H1 (cell line): Measurements from ENCODE around the gene CCL28. TPM values are rescaled to one million over a fixed set of nuclear protein-coding genes. Genes with fewer than 3 reads are reported as not detected.

Experiments
- CTCF ChIA-PET: fragments of 300-600 bp; sonication (Branson Sonifier 250); formaldehyde crosslinking; loops from one replicate; lab custom pipeline; 2021; ENCODE audit not compliant: partially characterized antibody; lab: Charles Lee
- POLR2A ChIA-PET: fragments of 300-600 bp; sonication (Branson Sonifier 250); formaldehyde crosslinking; loops from one replicate; lab custom pipeline; 2021; ENCODE audit warnings: inconsistent platforms; ENCODE audit not compliant: partially characterized antibody; lab: Charles Lee
- DNase-seq, 2 experiments: peaks; one replicate each; pipeline versions ENCODE4 v3.0.0 to v3.0.0-alpha.2; 2010 to 2022; ENCODE audit warnings: low spot score in 2 of 2, low read depth in 1 of 2, mixed read lengths in 1 of 2
- FAIRE-seq: peaks from 2 replicates; lab custom pipeline; 2011; peaks lifted over from hg19 to GRCh38; lab: Jason Lieb, UNC
- H2AFZ ChIP-seq: 2 replicates; pipeline ENCODE4 v1.8.1; 2012; ENCODE audit warnings: low read length, inconsistent platforms
- H2AK5ac ChIP-seq: 2 replicates; pipeline ENCODE4 v1.6.1; 2013; ENCODE audit warnings: low read depth, low read length
- H2BK120ac ChIP-seq: replicated peaks from 2 replicates; pipeline ENCODE3; 2013; ENCODE audit warnings: low read depth, low read length, inconsistent platforms
- H2BK12ac ChIP-seq: 2 replicates; pipeline ENCODE4 v1.6.1; 2013; ENCODE audit warnings: low read depth, low read length
- H2BK15ac ChIP-seq: 2 replicates; pipeline ENCODE4 v1.6.1; 2013; ENCODE audit warnings: low read length
- H2BK20ac ChIP-seq: 2 replicates; pipeline ENCODE4 v1.6.1; 2013; ENCODE audit warnings: low read length
- H2BK5ac ChIP-seq: 2 replicates; pipeline ENCODE4 v1.6.1; 2013; ENCODE audit warnings: low read depth, low read length
- H3K14ac ChIP-seq: 2 replicates; pipeline ENCODE4 v1.6.1; 2013; ENCODE audit warnings: inconsistent platforms; ENCODE audit not compliant: insufficient read length
- H3K18ac ChIP-seq: 2 replicates; pipeline ENCODE4 v1.6.1; 2013; ENCODE audit warnings: low read length; ENCODE audit errors: extremely low read depth
- H3K23ac ChIP-seq: 2 replicates; pipeline ENCODE4 v1.6.1; 2013; ENCODE audit warnings: inconsistent platforms; ENCODE audit not compliant: insufficient read length
- H3K23me2 ChIP-seq: 2 replicates; pipeline ENCODE4 v1.6.1; 2013; ENCODE audit warnings: low read depth, low read length
- H3K27ac ChIP-seq: 2 replicates; pipeline ENCODE4 v1.6.1; 2011; ENCODE audit warnings: low read depth, low read length, inconsistent platforms
- H3K27me3 ChIP-seq, 4 experiments: replicated peaks in 1 of 4; 1 replicate in 1 of 4; 2 replicates in 3 of 4; pipeline versions ENCODE4 v1.6.1 to v1.8.1; 2011 to 2013; ENCODE audit warnings: low read length in 3 of 4, mild to moderate bottlenecking in 3 of 4, inconsistent platforms in 2 of 4, mixed read lengths in 2 of 4, moderate library complexity in 1 of 4; ENCODE audit not compliant: control insufficient read depth in 3 of 4, insufficient read depth in 3 of 4; ENCODE audit errors: extremely low read depth in 1 of 4
- H3K36me3 ChIP-seq, 4 experiments: 2 replicates each; pipeline versions ENCODE4 v1.6.1 to v1.8.1; 2011 to 2013; ENCODE audit warnings: mild to moderate bottlenecking in 4 of 4, low read length in 3 of 4, moderate library complexity in 2 of 4, control low read depth in 1 of 4, inconsistent platforms in 1 of 4; ENCODE audit not compliant: insufficient read depth in 4 of 4, control insufficient read depth in 2 of 4
- H3K4ac ChIP-seq: replicated peaks from 2 replicates; pipeline ENCODE3; 2013; ENCODE audit warnings: low read length, low read depth, mixed read lengths, inconsistent platforms; ENCODE audit not compliant: insufficient read length
- H3K4me1 ChIP-seq, 4 experiments: replicated peaks in 1 of 4; 1 replicate in 1 of 4; 2 replicates in 3 of 4; pipeline versions ENCODE4 v1.6.1 to v1.8.1; 2011 to 2013; ENCODE audit warnings: low read length in 3 of 4, inconsistent platforms in 2 of 4, mixed read lengths in 1 of 4; ENCODE audit not compliant: insufficient read depth in 4 of 4, control insufficient read depth in 3 of 4
- H3K4me2 ChIP-seq, 2 experiments: 2 replicates each; pipeline versions ENCODE4 v1.6.1 to v1.8.1; 2011 to 2013; ENCODE audit warnings: low read depth in 2 of 2, low read length in 2 of 2, control low read depth in 1 of 2, inconsistent platforms in 1 of 2, mild to moderate bottlenecking in 1 of 2; ENCODE audit not compliant: insufficient read depth in 1 of 2
- H3K4me3 ChIP-seq, 4 experiments: fragments of 200-600, 300-600 bp in 1 of 4; sonication (generic), shearing (Covaris generic), sonication (Bioruptor Twin) in 1 of 4; 2 replicates each; pipeline versions ENCODE4 v1.5.1 to v1.8.1; 2011 to 2016; ENCODE audit warnings: low read length in 4 of 4, low read depth in 3 of 4, control low read depth in 2 of 4, inconsistent platforms in 2 of 4, mild to moderate bottlenecking in 2 of 4, mixed read lengths in 1 of 4, moderate library complexity in 1 of 4; ENCODE audit not compliant: insufficient read depth in 2 of 4; ENCODE audit errors: extremely low read depth in 1 of 4
- H3K56ac ChIP-seq: replicated peaks from 2 replicates; pipeline ENCODE3; 2013; ENCODE audit warnings: low read depth, mild to moderate bottlenecking, mixed read lengths, low read length, inconsistent platforms; ENCODE audit not compliant: insufficient read length
- H3K79me1 ChIP-seq: 2 replicates; pipeline ENCODE4 v1.6.1; 2013; ENCODE audit warnings: low read depth, low read length, control low read depth
- H3K79me2 ChIP-seq, 2 experiments: 2 replicates each; pipeline versions ENCODE4 v1.6.1 to v1.8.1; 2012 to 2013; ENCODE audit warnings: low read length in 2 of 2, mild to moderate bottlenecking in 2 of 2, inconsistent platforms in 1 of 2; ENCODE audit not compliant: insufficient read depth in 2 of 2, control insufficient read depth in 1 of 2
- H3K9ac ChIP-seq, 4 experiments: replicated peaks in 1 of 4; 1 replicate in 1 of 4; 2 replicates in 3 of 4; pipeline versions ENCODE4 v1.6.1 to v1.8.1; 2011 to 2013; ENCODE audit warnings: low read depth in 3 of 4, low read length in 3 of 4, control low read depth in 2 of 4, mild to moderate bottlenecking in 2 of 4, moderate library complexity in 2 of 4, inconsistent platforms in 1 of 4; ENCODE audit errors: extremely low read depth in 1 of 4
- H3K9me3 ChIP-seq, 2 experiments: 2 replicates each; pipeline versions ENCODE4 v1.6.1 to v1.8.1; 2012 to 2013; ENCODE audit warnings: mild to moderate bottlenecking in 2 of 2, moderate library complexity in 2 of 2, control low read depth in 1 of 2, inconsistent platforms in 1 of 2, low read depth in 1 of 2, low read length in 1 of 2, mixed read lengths in 1 of 2; ENCODE audit not compliant: insufficient read depth in 2 of 2
- H4K20me1 ChIP-seq, 2 experiments: replicated peaks in 1 of 2; 2 replicates each; pipeline versions ENCODE3 to v1.8.1; 2011 to 2013; ENCODE audit warnings: inconsistent platforms in 2 of 2, low read length in 2 of 2, mild to moderate bottlenecking in 1 of 2; ENCODE audit not compliant: insufficient read depth in 2 of 2, control insufficient read depth in 1 of 2
- H4K5ac ChIP-seq: 2 replicates; pipeline ENCODE4 v1.6.1; 2013; ENCODE audit warnings: low read length, low read depth, mixed read lengths, inconsistent platforms; ENCODE audit not compliant: insufficient read length
- H4K8ac ChIP-seq: 2 replicates; pipeline ENCODE4 v1.8.0; 2013; ENCODE audit warnings: mild to moderate bottlenecking, moderate library complexity, low read length, inconsistent platforms; ENCODE audit not compliant: insufficient read depth; ENCODE audit errors: extremely low read depth
- H4K91ac ChIP-seq: replicated peaks from 2 replicates; pipeline ENCODE3; 2013; ENCODE audit warnings: low read length, mixed read lengths, inconsistent platforms; ENCODE audit not compliant: insufficient read length
- ASH2L ChIP-seq: fragments of 200-600, 300-600 bp; sonication (generic); IDR thresholded peaks from one replicate; pipeline ENCODE4 v1.7.1; 2017; ENCODE audit warnings: low read length
- BACH1 ChIP-seq: IDR thresholded peaks from 2 replicates; pipeline ENCODE4 v1.6.1; 2012; ENCODE audit warnings: low read length, improper control_type of control experiment
- CHD1 ChIP-seq: IDR thresholded peaks from 2 replicates; pipeline ENCODE4 v1.6.1; 2012; ENCODE audit warnings: low read depth, low read length, improper control_type of control experiment
- GABPA ChIP-seq: IDR thresholded peaks from 2 replicates; pipeline ENCODE4 v1.6.1; 2011; ENCODE audit warnings: mild to moderate bottlenecking, low read length, moderate library complexity, borderline replicate concordance; ENCODE audit not compliant: insufficient read depth
- GTF2F1 ChIP-seq: IDR thresholded peaks from 2 replicates; pipeline ENCODE4 v1.6.1; 2012; ENCODE audit warnings: low read depth, low read length, improper control_type of control experiment, borderline replicate concordance
- KDM4A ChIP-seq: IDR thresholded peaks from one replicate; pipeline ENCODE4 v1.7.1; 2012; ENCODE audit warnings: low read depth, mild to moderate bottlenecking, moderate library complexity, low read length, inconsistent platforms; ENCODE audit not compliant: severe bottlenecking
- MAX ChIP-seq: IDR thresholded peaks from 2 replicates; pipeline ENCODE4 v1.6.1; 2012; ENCODE audit warnings: inconsistent platforms
- POLR2AphosphoS5 ChIP-seq: IDR thresholded peaks from 2 replicates; pipeline ENCODE4 v1.6.1; 2011; ENCODE audit warnings: low read depth, low read length
- RBBP5 ChIP-seq: IDR thresholded peaks from 2 replicates; pipeline ENCODE4 v1.7.1; 2012; ENCODE audit warnings: low read depth, mild to moderate bottlenecking, inconsistent platforms, low read length, moderate library complexity, borderline replicate concordance
- RNF2 ChIP-seq: fragments of 200-900, 300-1000 bp; sonication (generic); IDR thresholded peaks from 2 replicates; pipeline ENCODE4 v1.7.1; 2016; ENCODE audit warnings: borderline replicate concordance, low read depth, mild to moderate bottlenecking, antibody characterized with exemption, low read length; ENCODE audit not compliant: poor library complexity, severe bottlenecking; ENCODE audit errors: missing control alignments
- RXRA ChIP-seq: IDR thresholded peaks from 2 replicates; pipeline ENCODE4 v1.6.1; 2011; ENCODE audit warnings: low read depth, mild to moderate bottlenecking, low read length, moderate library complexity; ENCODE audit not compliant: insufficient read depth
- SIRT6 ChIP-seq: IDR thresholded peaks from one replicate; pipeline ENCODE4 v1.7.1; 2012; ENCODE audit warnings: low read length, inconsistent platforms
- SIX5 ChIP-seq: IDR thresholded peaks from 2 replicates; pipeline ENCODE4 v1.6.1; 2011; ENCODE audit warnings: mild to moderate bottlenecking, low read depth, low read length
- YY1 ChIP-seq: IDR thresholded peaks from 2 replicates; pipeline ENCODE4 v1.6.1; 2011; ENCODE audit warnings: low read depth, mild to moderate bottlenecking, low read length
- ZNF274 ChIP-seq: IDR thresholded peaks from 2 replicates; pipeline ENCODE4 v1.7.0; 2012; ENCODE audit warnings: low read length, borderline replicate concordance; ENCODE audit errors: extremely low read depth
- WGBS, 2 experiments: shearing (Covaris generic) in 1 of 2; methylation state at CpG; one replicate each; pipeline versions ENCODE4 v1.1.6 to v1.1.7; 2013 to 2015; ENCODE audit warnings: low lambda C conversion rate in 2 of 2, mixed read lengths in 2 of 2, inconsistent platforms in 1 of 2, low coverage in 1 of 2, missing lambda C conversion rate in 1 of 2; ENCODE audit not compliant: insufficient replicate concordance in 2 of 2, insufficient coverage in 1 of 2, insufficient read length in 1 of 2; ENCODE audit errors: extremely low coverage in 1 of 2, missing lambda C conversion rate in 1 of 2; 5-methylcytosine and 5-hydroxymethylcytosine counted together
- polyA plus RNA-seq, 7 experiments: library from polyadenylated mRNA; depleted of rRNA in 3 of 7; stranded (reverse) in 5 of 7; unstranded in 2 of 7; fragments of >200 nt in 5 of 7; fragments of 200-250 nt in 2 of 7; gene quantifications; 1 replicate in 5 of 7; 2 replicates in 1 of 7; 4 replicates in 1 of 7; pipeline versions ENCODE4 v1.2.1 to v1.2.3, GENCODE V29; 2011 to 2013; ENCODE audit warnings: missing spikeins in 2 of 7, mixed read lengths in 2 of 7
- total RNA-seq: library from RNA; stranded (reverse); fragmentation: NEBNext Ultra II Directional; extraction: Animal tissue kit (Norgen Biotek cat#: 25700); gene quantifications from 2 replicates; pipeline ENCODE4 v1.2.1, GENCODE V29; 2021

CCL28 gene
- total and polyA plus RNA-seq, 2 of the 8 experiments (the other 6 are each of a cell fraction or from before 2014, with no cell fraction given): 0.95 TPM; not detected in 1

GRCh38 chr5:43461066-43461465, 48.9 kb upstream of the CCL28 start:
- Histone ChIP-seq H2BK12ac (no peak overlapping the region), H3K79me1 (no peaks in the 10 kb centered on the region), H3K27ac (no peak overlapping the region), H4K5ac (no peak overlapping the region), H3K4me2 (no peak overlapping the region), H3K4me3 (no peak overlapping the region), H2BK20ac (no peak overlapping the region), H2BK15ac (no peak overlapping the region), H4K8ac (no peak overlapping the region), H3K56ac (no peak overlapping the region), H3K4ac (no peak overlapping the region), H2AFZ (no peak overlapping the region), H3K27me3 (no peaks in the 10 kb centered on the region), H2AK5ac (no peak overlapping the region), H3K23me2 (no peaks in the 10 kb centered on the region), H3K9ac (no peak overlapping the region), H3K18ac (no peak overlapping the region), H3K23ac (no peak overlapping the region), H3K14ac (no peak overlapping the region), H3K9me3 (peaks cover 9 to 10% of the 10 kb centered on the region in 2 experiments), H4K91ac (no peak overlapping the region), H4K20me1 (no peaks in the 10 kb centered on the region), H2BK120ac (no peak overlapping the region), H3K79me2 (peaks cover 0 to 4% of the 10 kb centered on the region in 2 experiments; a peak in 1 of 4 replicates), H3K36me3 (peaks cover 0 to 4% (median 0%) of the 10 kb centered on the region in 4 experiments; a peak in 2 of 8 replicates), H2BK5ac (no peak overlapping the region), H3K4me1 (no peaks in the 10 kb centered on the region)
- CTCF ChIA-PET: interaction anchor here (0.5 kb wide), 1 partner anchor 41 kb away, joined by 3 read pairs; no protein-coding TSS in a partner anchor
- 94% methylated on average over 1 of the region's 1 CpG; no CpG with 5 or more reads in 1 of the 2 experiments for WGBS, 2 experiments
- DNase-seq (no peak), FAIRE-seq (no peak)
- POLR2A ChIA-PET: no interaction called here
- TF ChIP-seq ASH2L: no peak
- no peak for TF ChIP-seq POLR2AphosphoS5
- no peak for TF ChIP-seq SIRT6
- TF ChIP-seq KDM4A: no peak
- TF ChIP-seq GABPA: no peak
- TF ChIP-seq YY1: no peak
- no peak for TF ChIP-seq CHD1
- no peak for TF ChIP-seq GTF2F1
- TF ChIP-seq BACH1: no peak
- no peak for TF ChIP-seq SIX5
- no peak for TF ChIP-seq ZNF274
- TF ChIP-seq RNF2: no peak
- TF ChIP-seq MAX: no peak
- no peak for TF ChIP-seq RXRA
- no peak for TF ChIP-seq RBBP5
